WTC11 (cell line): ENCODE data around the gene TTC39A. TPM values are rescaled to one million over a fixed set of nuclear protein-coding genes. Genes with fewer than 3 reads are reported as not detected.
A peak's percentile ranks its signal among the peaks of the same experiment; 100 is the strongest.

Source experiments
- CBFB ChIP-seq: sonication (generic); formaldehyde crosslinking; IDR thresholded peaks from 2 replicates; pipeline ENCODE4 v1.8.1; 2022; ENCODE audit warnings: mild to moderate bottlenecking, low read depth, missing genetic modification reagents
- CREB1 ChIP-seq: sonication (generic); formaldehyde crosslinking; IDR thresholded peaks from 2 replicates; pipeline ENCODE4 v1.8.0; 2023; ENCODE audit warnings: mild to moderate bottlenecking, missing genetic modification reagents
- ESRRA ChIP-seq: sonication (generic); formaldehyde crosslinking; IDR thresholded peaks from 2 replicates; pipeline ENCODE4 v1.8.1; 2022; ENCODE audit warnings: mild to moderate bottlenecking, missing genetic modification reagents, borderline replicate concordance
- ETV6 ChIP-seq: sonication (generic); formaldehyde crosslinking; IDR thresholded peaks from 2 replicates; pipeline ENCODE4 v1.8.1; 2022; ENCODE audit warnings: mild to moderate bottlenecking, missing genetic modification reagents
- GABPB1 ChIP-seq: sonication (generic); formaldehyde crosslinking; IDR thresholded peaks from 2 replicates; pipeline ENCODE4 v1.8.1; 2023; ENCODE audit warnings: mild to moderate bottlenecking, missing genetic modification reagents
- GTF2I ChIP-seq: fragments of 250-450 bp; sonication (Bioruptor Pico); conservative IDR thresholded peaks from 2 replicates; pipeline ENCODE4 v1.4.0; 2021; ENCODE audit warnings: mild to moderate bottlenecking
- NFE2L1 ChIP-seq: sonication (generic); formaldehyde crosslinking; IDR thresholded peaks from 2 replicates; pipeline ENCODE4 v1.8.1; 2023; ENCODE audit warnings: missing genetic modification reagents
- NR1H2 ChIP-seq: sonication (generic); formaldehyde crosslinking; IDR thresholded peaks from 2 replicates; pipeline ENCODE4 v1.9.0; 2021; ENCODE audit warnings: mild to moderate bottlenecking, moderate library complexity, missing genetic modification reagents
- NR2C2 ChIP-seq: sonication (generic); formaldehyde crosslinking; IDR thresholded peaks from 2 replicates; pipeline ENCODE4 v1.8.0; 2022; ENCODE audit warnings: mild to moderate bottlenecking, missing genetic modification reagents
- TCF7 ChIP-seq: sonication (generic); formaldehyde crosslinking; IDR thresholded peaks from 2 replicates; pipeline ENCODE4 v1.8.0; 2022; ENCODE audit warnings: mild to moderate bottlenecking, low read depth, missing genetic modification reagents, moderate library complexity
- TEAD4 ChIP-seq: sonication (generic); formaldehyde crosslinking; IDR thresholded peaks from 2 replicates; pipeline ENCODE4 v1.8.0; 2022; ENCODE audit warnings: mild to moderate bottlenecking, missing genetic modification reagents
- ZNF121 ChIP-seq: sonication (generic); formaldehyde crosslinking; IDR thresholded peaks from 2 replicates; pipeline ENCODE4 v1.8.0; 2023; ENCODE audit warnings: missing genetic modification reagents
- ZNF232 ChIP-seq: sonication (generic); formaldehyde crosslinking; IDR thresholded peaks from 2 replicates; pipeline ENCODE4 v1.8.0; 2022; ENCODE audit warnings: mild to moderate bottlenecking, missing genetic modification reagents
- ZNF317 ChIP-seq: sonication (generic); formaldehyde crosslinking; IDR thresholded peaks from 2 replicates; pipeline ENCODE4 v1.8.1; 2023; ENCODE audit warnings: low read depth, mild to moderate bottlenecking, moderate library complexity, missing genetic modification reagents, borderline replicate concordance
- ZNF416 ChIP-seq: fragments of 250-450 bp; sonication (Bioruptor Pico); IDR thresholded peaks from 2 replicates; pipeline ENCODE4 v1.9.0; 2021; ENCODE audit warnings: mild to moderate bottlenecking, inconsistent platforms
- ZNF671 ChIP-seq: fragments of 250-450 bp; sonication (Bioruptor Pico); IDR thresholded peaks from 2 replicates; pipeline ENCODE4 v1.8.0; 2021; ENCODE audit warnings: mild to moderate bottlenecking
- total RNA-seq: library from RNA; stranded (reverse); gene quantifications from 3 replicates; pipeline ENCODE4 v1.2.3, GENCODE V29; 2021
- TF ChIP-seq, protein P1 (sequence below): sonication (generic); formaldehyde crosslinking; IDR thresholded peaks from 2 replicates; pipeline ENCODE4 v1.8.1; 2023; ENCODE audit warnings: mild to moderate bottlenecking, moderate library complexity, missing genetic modification reagents
- TF ChIP-seq, protein P2 (sequence below): sonication (generic); formaldehyde crosslinking; IDR thresholded peaks from 2 replicates; pipeline ENCODE4 v1.8.0; 2022; ENCODE audit warnings: mild to moderate bottlenecking, missing genetic modification reagents
- TF ChIP-seq, protein P3 (sequence below): sonication (generic); formaldehyde crosslinking; IDR thresholded peaks from 2 replicates; pipeline ENCODE4 v1.8.0; 2023; ENCODE audit warnings: missing genetic modification reagents
- TF ChIP-seq, protein P4 (sequence below): sonication (generic); formaldehyde crosslinking; IDR thresholded peaks from 2 replicates; pipeline ENCODE4 v1.8.1; 2023; ENCODE audit warnings: mild to moderate bottlenecking, missing genetic modification reagents
- TF ChIP-seq, protein P5 (sequence below): sonication (generic); formaldehyde crosslinking; IDR thresholded peaks from 2 replicates; pipeline ENCODE4 v1.8.0; 2022; ENCODE audit warnings: missing genetic modification reagents
- TF ChIP-seq, protein P6 (sequence below): sonication (generic); formaldehyde crosslinking; IDR thresholded peaks from 2 replicates; pipeline ENCODE4 v1.8.1; 2022; ENCODE audit warnings: mild to moderate bottlenecking, missing genetic modification reagents, moderate library complexity, borderline replicate concordance
- TF ChIP-seq, protein P7 (sequence below): sonication (generic); formaldehyde crosslinking; conservative IDR thresholded peaks from 2 replicates; pipeline ENCODE4 v1.8.1; 2022; ENCODE audit warnings: mild to moderate bottlenecking, missing genetic modification reagents
- TF ChIP-seq, protein P8 (sequence below): sonication (generic); formaldehyde crosslinking; IDR thresholded peaks from 2 replicates; pipeline ENCODE4 v1.8.1; 2022; ENCODE audit warnings: low read depth, mild to moderate bottlenecking, moderate library complexity, missing genetic modification reagents, borderline replicate concordance
- TF ChIP-seq, protein P9 (sequence below): fragments of 250-450 bp; sonication (Bioruptor Pico); IDR thresholded peaks from 2 replicates; pipeline ENCODE4 v1.9.0; 2021; ENCODE audit warnings: mild to moderate bottlenecking, borderline replicate concordance

The TTC39A gene
- total RNA-seq, 1 experiment from 2014 or later, result 3.4 TPM

DNA sequence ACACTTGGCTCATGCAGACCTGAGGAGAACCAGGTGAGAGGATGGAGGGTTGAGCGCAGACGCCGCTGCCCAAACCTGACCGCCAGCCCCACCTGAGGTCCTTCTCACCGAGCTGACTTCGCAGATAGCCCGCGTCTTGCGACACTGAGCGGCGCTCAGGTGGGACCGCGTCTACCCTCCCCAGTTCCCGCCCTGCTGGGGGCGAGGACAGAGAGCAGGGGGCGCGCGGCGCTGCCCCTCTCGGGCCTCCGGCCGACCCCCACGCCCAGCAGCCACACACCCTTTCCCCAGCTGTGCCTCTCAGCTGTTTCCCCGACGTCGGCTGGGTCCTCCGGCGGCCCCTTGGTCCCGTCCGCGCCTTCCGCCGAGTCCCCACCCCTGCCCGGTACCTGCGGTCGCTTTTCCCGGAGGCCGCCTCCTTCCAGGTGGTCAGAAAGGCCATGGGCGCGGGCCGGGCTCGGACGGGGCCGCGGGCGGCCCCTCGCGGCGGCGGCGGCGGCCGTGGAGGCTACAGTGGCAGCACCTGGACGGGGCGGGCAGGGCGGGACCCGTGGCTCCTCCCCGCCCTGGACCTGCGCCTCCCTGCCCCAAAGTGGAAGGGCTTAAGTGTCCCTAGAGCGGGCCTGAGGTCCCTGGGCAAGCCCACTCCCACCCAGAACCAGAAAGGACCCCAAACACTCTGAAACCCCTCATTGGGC is 14.4 kb upstream of the TTC39A start (continued):
- TF ChIP-seq, protein P1, sequence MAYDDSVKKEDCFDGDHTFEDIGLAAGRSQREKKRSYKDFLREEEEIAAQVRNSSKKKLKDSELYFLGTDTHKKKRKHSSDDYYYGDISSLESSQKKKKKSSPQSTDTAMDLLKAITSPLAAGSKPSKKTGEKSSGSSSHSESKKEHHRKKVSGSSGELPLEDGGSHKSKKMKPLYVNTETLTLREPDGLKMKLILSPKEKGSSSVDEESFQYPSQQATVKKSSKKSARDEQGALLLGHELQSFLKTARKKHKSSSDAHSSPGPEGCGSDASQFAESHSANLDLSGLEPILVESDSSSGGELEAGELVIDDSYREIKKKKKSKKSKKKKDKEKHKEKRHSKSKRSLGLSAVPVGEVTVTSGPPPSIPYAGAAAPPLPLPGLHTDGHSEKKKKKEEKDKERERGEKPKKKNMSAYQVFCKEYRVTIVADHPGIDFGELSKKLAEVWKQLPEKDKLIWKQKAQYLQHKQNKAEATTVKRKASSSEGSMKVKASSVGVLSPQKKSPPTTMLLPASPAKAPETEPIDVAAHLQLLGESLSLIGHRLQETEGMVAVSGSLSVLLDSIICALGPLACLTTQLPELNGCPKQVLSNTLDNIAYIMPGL, result peak; percentile 75; the same call in 1 of the 2 replicates
- TF ChIP-seq ZNF416 (CRISPR knock-in tag) (no peak), ZNF317 (no peak), CREB1 (CRISPR knock-in tag) (no peak), TCF7 (CRISPR knock-in tag) (no peak), CBFB (CRISPR knock-in tag) (no peak), ETV6 (CRISPR knock-in tag) (peak; percentile 63; the same call in 1 of the 2 replicates), ZNF232 (CRISPR knock-in tag) (no peak), NR1H2 (CRISPR knock-in tag) (no peak), ZNF121 (no peak), GTF2I (CRISPR knock-in tag) (no peak), NR2C2 (CRISPR knock-in tag) (no peak), GABPB1 (CRISPR knock-in tag) (no peak), NFE2L1 (CRISPR knock-in tag) (no peak), ZNF671 (CRISPR knock-in tag) (no peak), TEAD4 (CRISPR knock-in tag) (no peak), ESRRA (0 out of 2 replicates have a peak, but pooled peaks have one; percentile 43)
- TF ChIP-seq, protein P2, sequence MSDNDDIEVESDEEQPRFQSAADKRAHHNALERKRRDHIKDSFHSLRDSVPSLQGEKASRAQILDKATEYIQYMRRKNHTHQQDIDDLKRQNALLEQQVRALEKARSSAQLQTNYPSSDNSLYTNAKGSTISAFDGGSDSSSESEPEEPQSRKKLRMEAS (CRISPR knock-in tag), result peak; percentile 38; the same call in 1 of the 2 replicates
- TF ChIP-seq, protein P3, sequence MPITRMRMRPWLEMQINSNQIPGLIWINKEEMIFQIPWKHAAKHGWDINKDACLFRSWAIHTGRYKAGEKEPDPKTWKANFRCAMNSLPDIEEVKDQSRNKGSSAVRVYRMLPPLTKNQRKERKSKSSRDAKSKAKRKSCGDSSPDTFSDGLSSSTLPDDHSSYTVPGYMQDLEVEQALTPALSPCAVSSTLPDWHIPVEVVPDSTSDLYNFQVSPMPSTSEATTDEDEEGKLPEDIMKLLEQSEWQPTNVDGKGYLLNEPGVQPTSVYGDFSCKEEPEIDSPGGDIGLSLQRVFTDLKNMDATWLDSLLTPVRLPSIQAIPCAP, result 0 out of 2 replicates have a peak, but pooled peaks have one; percentile 54
- TF ChIP-seq, protein P4, sequence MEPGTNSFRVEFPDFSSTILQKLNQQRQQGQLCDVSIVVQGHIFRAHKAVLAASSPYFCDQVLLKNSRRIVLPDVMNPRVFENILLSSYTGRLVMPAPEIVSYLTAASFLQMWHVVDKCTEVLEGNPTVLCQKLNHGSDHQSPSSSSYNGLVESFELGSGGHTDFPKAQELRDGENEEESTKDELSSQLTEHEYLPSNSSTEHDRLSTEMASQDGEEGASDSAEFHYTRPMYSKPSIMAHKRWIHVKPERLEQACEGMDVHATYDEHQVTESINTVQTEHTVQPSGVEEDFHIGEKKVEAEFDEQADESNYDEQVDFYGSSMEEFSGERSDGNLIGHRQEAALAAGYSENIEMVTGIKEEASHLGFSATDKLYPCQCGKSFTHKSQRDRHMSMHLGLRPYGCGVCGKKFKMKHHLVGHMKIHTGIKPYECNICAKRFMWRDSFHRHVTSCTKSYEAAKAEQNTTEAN (CRISPR knock-in tag), result no peak
- TF ChIP-seq, protein P5, sequence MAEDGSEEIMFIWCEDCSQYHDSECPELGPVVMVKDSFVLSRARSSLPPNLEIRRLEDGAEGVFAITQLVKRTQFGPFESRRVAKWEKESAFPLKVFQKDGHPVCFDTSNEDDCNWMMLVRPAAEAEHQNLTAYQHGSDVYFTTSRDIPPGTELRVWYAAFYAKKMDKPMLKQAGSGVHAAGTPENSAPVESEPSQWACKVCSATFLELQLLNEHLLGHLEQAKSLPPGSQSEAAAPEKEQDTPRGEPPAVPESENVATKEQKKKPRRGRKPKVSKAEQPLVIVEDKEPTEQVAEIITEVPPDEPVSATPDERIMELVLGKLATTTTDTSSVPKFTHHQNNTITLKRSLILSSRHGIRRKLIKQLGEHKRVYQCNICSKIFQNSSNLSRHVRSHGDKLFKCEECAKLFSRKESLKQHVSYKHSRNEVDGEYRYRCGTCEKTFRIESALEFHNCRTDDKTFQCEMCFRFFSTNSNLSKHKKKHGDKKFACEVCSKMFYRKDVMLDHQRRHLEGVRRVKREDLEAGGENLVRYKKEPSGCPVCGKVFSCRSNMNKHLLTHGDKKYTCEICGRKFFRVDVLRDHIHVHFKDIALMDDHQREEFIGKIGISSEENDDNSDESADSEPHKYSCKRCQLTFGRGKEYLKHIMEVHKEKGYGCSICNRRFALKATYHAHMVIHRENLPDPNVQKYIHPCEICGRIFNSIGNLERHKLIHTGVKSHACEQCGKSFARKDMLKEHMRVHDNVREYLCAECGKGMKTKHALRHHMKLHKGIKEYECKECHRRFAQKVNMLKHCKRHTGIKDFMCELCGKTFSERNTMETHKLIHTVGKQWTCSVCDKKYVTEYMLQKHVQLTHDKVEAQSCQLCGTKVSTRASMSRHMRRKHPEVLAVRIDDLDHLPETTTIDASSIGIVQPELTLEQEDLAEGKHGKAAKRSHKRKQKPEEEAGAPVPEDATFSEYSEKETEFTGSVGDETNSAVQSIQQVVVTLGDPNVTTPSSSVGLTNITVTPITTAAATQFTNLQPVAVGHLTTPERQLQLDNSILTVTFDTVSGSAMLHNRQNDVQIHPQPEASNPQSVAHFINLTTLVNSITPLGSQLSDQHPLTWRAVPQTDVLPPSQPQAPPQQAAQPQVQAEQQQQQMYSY (CRISPR knock-in tag), result no peak
- TF ChIP-seq, protein P6, sequence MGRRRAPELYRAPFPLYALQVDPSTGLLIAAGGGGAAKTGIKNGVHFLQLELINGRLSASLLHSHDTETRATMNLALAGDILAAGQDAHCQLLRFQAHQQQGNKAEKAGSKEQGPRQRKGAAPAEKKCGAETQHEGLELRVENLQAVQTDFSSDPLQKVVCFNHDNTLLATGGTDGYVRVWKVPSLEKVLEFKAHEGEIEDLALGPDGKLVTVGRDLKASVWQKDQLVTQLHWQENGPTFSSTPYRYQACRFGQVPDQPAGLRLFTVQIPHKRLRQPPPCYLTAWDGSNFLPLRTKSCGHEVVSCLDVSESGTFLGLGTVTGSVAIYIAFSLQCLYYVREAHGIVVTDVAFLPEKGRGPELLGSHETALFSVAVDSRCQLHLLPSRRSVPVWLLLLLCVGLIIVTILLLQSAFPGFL (CRISPR knock-in tag), result no peak
- TF ChIP-seq, protein P7, sequence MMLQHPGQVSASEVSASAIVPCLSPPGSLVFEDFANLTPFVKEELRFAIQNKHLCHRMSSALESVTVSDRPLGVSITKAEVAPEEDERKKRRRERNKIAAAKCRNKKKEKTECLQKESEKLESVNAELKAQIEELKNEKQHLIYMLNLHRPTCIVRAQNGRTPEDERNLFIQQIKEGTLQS (CRISPR knock-in tag), result no peak
- TF ChIP-seq, protein P8, sequence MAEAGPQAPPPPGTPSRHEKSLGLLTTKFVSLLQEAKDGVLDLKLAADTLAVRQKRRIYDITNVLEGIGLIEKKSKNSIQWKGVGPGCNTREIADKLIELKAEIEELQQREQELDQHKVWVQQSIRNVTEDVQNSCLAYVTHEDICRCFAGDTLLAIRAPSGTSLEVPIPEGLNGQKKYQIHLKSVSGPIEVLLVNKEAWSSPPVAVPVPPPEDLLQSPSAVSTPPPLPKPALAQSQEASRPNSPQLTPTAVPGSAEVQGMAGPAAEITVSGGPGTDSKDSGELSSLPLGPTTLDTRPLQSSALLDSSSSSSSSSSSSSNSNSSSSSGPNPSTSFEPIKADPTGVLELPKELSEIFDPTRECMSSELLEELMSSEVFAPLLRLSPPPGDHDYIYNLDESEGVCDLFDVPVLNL (CRISPR knock-in tag), result no peak
- TF ChIP-seq, protein P9, sequence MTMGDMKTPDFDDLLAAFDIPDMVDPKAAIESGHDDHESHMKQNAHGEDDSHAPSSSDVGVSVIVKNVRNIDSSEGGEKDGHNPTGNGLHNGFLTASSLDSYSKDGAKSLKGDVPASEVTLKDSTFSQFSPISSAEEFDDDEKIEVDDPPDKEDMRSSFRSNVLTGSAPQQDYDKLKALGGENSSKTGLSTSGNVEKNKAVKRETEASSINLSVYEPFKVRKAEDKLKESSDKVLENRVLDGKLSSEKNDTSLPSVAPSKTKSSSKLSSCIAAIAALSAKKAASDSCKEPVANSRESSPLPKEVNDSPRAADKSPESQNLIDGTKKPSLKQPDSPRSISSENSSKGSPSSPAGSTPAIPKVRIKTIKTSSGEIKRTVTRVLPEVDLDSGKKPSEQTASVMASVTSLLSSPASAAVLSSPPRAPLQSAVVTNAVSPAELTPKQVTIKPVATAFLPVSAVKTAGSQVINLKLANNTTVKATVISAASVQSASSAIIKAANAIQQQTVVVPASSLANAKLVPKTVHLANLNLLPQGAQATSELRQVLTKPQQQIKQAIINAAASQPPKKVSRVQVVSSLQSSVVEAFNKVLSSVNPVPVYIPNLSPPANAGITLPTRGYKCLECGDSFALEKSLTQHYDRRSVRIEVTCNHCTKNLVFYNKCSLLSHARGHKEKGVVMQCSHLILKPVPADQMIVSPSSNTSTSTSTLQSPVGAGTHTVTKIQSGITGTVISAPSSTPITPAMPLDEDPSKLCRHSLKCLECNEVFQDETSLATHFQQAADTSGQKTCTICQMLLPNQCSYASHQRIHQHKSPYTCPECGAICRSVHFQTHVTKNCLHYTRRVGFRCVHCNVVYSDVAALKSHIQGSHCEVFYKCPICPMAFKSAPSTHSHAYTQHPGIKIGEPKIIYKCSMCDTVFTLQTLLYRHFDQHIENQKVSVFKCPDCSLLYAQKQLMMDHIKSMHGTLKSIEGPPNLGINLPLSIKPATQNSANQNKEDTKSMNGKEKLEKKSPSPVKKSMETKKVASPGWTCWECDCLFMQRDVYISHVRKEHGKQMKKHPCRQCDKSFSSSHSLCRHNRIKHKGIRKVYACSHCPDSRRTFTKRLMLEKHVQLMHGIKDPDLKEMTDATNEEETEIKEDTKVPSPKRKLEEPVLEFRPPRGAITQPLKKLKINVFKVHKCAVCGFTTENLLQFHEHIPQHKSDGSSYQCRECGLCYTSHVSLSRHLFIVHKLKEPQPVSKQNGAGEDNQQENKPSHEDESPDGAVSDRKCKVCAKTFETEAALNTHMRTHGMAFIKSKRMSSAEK (CRISPR knock-in tag), result no peak
